Mesodermal cell (in vitro differentiated cells): Measurements from ENCODE around the gene LRMDA.

Source experiments
- H3K27ac ChIP-seq: 2 replicates; pipeline ENCODE4 v1.7.0; 2013; ENCODE audit warnings: mild to moderate bottlenecking, low read depth, low read length, moderate library complexity; ENCODE audit not compliant: severe bottlenecking
- H3K36me3 ChIP-seq: 2 replicates; pipeline ENCODE4 v1.7.1; 2013; ENCODE audit warnings: mild to moderate bottlenecking, low read length, moderate library complexity; ENCODE audit not compliant: control insufficient read depth, insufficient read depth
- H3K4me1 ChIP-seq: one replicate; pipeline ENCODE4 v1.7.1; 2013; ENCODE audit warnings: mild to moderate bottlenecking, low read length; ENCODE audit not compliant: insufficient read depth, control insufficient read depth, poor library complexity, severe bottlenecking
- H3K4me3 ChIP-seq: 2 replicates; pipeline ENCODE4 v1.7.0; 2013; ENCODE audit warnings: low read length, control low read depth, mild to moderate bottlenecking; ENCODE audit not compliant: insufficient read depth, poor library complexity, severe bottlenecking; ENCODE audit errors: extremely low read depth
- H3K9me3 ChIP-seq: 2 replicates; pipeline ENCODE4 v1.7.1; 2013; ENCODE audit warnings: mild to moderate bottlenecking, low read length, moderate library complexity; ENCODE audit not compliant: control insufficient read depth
- WGBS, 2 experiments: methylation state at CpG; one replicate each; pipeline ENCODE4 v1.1.5; 2013; ENCODE audit warnings: missing lambda C conversion rate in 2 of 2; ENCODE audit not compliant: insufficient coverage in 2 of 2; 5-methylcytosine and 5-hydroxymethylcytosine counted together

Gene LRMDA

GRCh38 chr10:75437693-75438092, 6.3 kb downstream of the LRMDA start:
- H3K4me3 ChIP-seq = no peak overlapping the region
- no peaks in the 10 kb centered on the region for H3K36me3 ChIP-seq
- H3K27ac ChIP-seq = no peak overlapping the region
- H3K4me1 ChIP-seq = peaks cover 19% of the 10 kb centered on the region
- H3K9me3 ChIP-seq = peaks cover 6% of the 10 kb centered on the region
- 95 to 100% methylated on average over 2 to 3 of the region's 3 CpGs for WGBS, 2 experiments

- 91 to 94% methylated on average over 3 of the region's 3 CpGs for WGBS, 2 experiments
- Histone ChIP-seq H3K4me1 (peaks cover 13% of the 10 kb centered on the region), H3K27ac (no peak overlapping the region), H3K36me3 (no peaks in the 10 kb centered on the region), H3K4me3 (no peak overlapping the region), H3K9me3 (peaks cover 10% of the 10 kb centered on the region)
Observed at GRCh38 chr10:75438275-75438674, 6.9 kb downstream of the LRMDA start.

DNA sequence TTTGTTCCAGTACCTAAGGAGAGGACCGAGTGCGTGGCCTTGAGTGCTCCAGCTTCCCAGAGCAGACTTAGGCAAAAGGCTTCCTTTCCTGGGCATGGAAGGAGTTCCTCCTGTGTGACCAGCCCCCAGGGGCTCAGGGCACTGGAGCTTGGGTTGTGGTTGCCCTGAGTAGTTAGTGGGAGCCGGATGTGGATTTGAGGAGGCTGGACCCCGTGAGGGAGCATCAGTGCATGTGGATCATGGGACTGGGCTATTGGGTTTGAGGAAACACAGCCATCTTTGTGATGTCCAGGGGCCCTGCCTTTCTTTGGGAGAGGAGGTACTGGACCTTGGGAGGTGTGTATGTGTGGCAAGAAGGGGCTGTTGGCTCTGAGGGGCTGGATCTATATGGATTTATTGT, 8.4 kb downstream of the LRMDA start:
- no peak overlapping the region for H3K27ac ChIP-seq
- WGBS, 2 experiments = 95 to 96% methylated on average over 4 of the region's 4 CpGs
- H3K4me1 ChIP-seq = peaks cover 5% of the 10 kb centered on the region
- H3K9me3 ChIP-seq = peaks cover 20% of the 10 kb centered on the region
- H3K36me3 ChIP-seq = no peaks in the 10 kb centered on the region
- no peak overlapping the region for H3K4me3 ChIP-seq

DNA sequence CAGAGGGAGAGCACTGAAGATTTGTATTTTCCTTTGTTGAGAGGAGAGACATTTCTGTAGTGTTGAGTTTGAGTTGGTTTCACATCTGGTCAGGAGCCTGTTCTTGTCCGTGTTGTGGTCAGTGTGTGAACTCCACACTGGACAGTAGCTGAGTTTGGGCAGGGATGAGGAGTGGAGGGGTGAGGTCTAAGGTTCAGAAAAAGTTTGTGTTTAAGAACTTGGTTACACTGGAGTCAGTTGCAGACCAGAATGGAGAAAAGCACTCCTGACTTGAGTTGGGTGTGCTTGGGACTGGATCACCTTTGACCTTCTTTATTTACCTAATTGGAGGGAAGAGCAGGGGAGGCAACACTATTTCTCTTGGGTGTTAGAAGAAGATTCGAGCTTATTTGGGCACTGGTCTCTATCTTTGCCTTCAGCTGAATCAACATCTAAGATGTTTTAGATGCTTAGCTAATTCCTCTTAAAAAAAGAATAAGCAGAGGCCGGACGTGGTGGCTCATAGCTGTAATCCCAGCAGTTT, 8.9 kb downstream of the LRMDA start:
- Histone ChIP-seq H3K9me3 (peaks cover 20% of the 10 kb centered on the region), H3K4me1 (peaks cover 5% of the 10 kb centered on the region), H3K4me3 (no peak overlapping the region), H3K36me3 (no peaks in the 10 kb centered on the region), H3K27ac (no peak overlapping the region)
- WGBS, 2 experiments = 77 to 94% methylated on average over 2 of the region's 4 CpGs

DNA sequence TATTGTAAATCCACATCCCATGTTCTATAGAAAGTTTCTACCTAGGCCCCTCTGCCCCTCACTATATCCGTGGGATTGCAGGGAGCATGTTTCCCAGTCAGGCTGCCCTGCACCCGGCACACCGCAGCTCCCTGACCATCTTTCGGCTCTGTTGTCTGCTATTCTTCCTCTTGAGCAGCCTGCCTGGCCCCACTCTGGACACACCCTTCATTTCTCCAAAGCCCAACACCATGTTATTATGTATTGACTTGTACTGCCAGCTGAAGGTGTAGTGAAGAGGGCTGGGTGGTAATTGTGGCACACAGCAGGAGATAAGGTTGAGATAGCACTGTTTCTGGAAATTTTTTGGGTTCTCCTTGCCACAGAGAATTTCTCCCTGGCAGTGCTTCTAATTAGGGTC, 9.8 kb downstream of the LRMDA start:
- peaks cover 22% of the 10 kb centered on the region for H3K9me3 ChIP-seq
- no peak overlapping the region for H3K27ac ChIP-seq
- peaks cover 5% of the 10 kb centered on the region for H3K4me1 ChIP-seq
- WGBS, 2 experiments = 85 to 92% methylated on average over 3 to 4 of the region's 4 CpGs
- H3K36me3 ChIP-seq = no peaks in the 10 kb centered on the region
- H3K4me3 ChIP-seq = no peak overlapping the region

DNA sequence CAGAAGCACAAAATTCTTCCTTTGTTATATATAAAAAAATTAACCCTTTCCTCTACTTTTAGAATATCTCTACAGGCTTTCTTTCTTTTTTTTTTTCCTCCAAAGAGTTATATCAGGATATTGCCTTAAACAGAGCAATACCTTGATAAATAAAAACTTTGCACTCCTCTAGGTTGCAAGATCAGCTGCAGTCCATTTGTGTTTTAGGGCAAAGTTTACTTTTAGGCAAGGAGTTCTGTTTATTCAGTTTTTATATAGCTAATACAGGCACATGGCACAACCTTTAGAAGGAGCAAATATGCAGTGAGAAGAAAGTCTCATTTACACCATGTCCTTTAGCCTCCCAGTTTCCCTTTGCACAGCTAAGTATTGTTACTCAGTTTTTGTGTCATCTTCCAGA, 10.3 kb downstream of the LRMDA start:
- peaks cover 27% of the 10 kb centered on the region for H3K9me3 ChIP-seq
- H3K4me3 ChIP-seq = no peak overlapping the region
- H3K27ac ChIP-seq = no peak overlapping the region
- peaks cover 5% of the 10 kb centered on the region for H3K4me1 ChIP-seq
- H3K36me3 ChIP-seq = no peaks in the 10 kb centered on the region

- 88 to 100% methylated on average over 1 of the region's 2 CpGs for WGBS, 2 experiments
- H3K4me1 ChIP-seq = peaks cover 5% of the 10 kb centered on the region
- H3K9me3 ChIP-seq = peaks cover 28% of the 10 kb centered on the region
- H3K4me3 ChIP-seq = no peak overlapping the region
- H3K36me3 ChIP-seq = no peaks in the 10 kb centered on the region
- no peak overlapping the region for H3K27ac ChIP-seq
Observed at GRCh38 chr10:75443362-75443761, 11.9 kb downstream of the LRMDA start.

DNA sequence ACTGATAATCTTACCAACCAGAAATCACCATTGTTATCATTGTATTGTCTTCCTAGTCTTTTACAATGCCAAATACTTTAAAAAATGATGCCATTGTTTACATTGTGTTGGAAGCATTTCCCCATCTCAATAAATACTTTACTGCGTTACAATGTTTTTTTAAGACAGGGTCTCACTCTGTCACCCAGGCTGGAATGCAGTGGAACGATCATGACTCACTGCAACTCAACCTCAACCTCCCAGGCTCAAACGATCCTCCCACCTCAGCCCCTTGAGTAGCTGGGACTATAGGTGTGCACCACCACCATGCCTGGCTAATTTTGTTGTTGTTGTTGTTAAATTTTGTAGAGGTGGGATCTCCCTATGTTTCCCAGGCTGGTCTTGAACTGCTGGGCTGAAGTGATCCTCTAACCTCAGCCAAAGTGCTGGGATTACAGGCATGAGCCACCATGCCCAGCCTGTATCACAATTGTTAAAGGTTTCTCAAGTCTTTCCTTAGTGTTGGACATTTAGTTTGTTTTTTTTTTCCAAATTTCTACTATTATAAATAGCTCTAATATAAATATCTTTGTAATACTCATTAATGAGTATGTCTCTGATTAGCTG, 13.5 kb downstream of the LRMDA start:
- Histone ChIP-seq H3K9me3 (peaks cover 28% of the 10 kb centered on the region), H3K4me3 (no peak overlapping the region), H3K27ac (no peak overlapping the region), H3K4me1 (no peaks in the 10 kb centered on the region), H3K36me3 (no peaks in the 10 kb centered on the region)
- 73 to 100% methylated on average over 1 to 2 of the region's 3 CpGs for WGBS, 2 experiments

DNA sequence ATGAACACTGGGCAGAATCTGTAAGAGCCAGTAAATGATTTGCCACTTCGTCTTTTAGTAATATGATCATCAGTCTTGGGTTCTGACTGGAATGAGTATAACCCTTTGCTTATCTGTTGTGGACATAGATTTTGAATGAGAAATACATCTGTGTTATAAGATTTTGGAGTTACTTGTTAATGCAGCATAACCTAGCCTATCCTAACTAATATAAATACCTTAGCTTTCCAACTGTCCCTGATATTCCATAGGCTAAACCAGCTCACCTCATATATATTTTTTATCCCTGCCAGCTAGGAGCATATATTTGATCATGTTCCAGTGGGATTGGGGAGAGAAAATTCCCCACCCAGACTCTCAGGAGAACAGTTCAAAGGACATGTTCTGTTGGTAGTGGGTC, 15.1 kb downstream of the LRMDA start:
- 100% methylated on average over 1 of the region's 1 CpG; no CpG with 5 or more reads in 1 of the 2 experiments for WGBS, 2 experiments
- Histone ChIP-seq H3K36me3 (no peaks in the 10 kb centered on the region), H3K4me1 (peaks cover under 1% of the 10 kb centered on the region), H3K27ac (no peak overlapping the region), H3K9me3 (peaks cover 28% of the 10 kb centered on the region), H3K4me3 (no peak overlapping the region)

DNA sequence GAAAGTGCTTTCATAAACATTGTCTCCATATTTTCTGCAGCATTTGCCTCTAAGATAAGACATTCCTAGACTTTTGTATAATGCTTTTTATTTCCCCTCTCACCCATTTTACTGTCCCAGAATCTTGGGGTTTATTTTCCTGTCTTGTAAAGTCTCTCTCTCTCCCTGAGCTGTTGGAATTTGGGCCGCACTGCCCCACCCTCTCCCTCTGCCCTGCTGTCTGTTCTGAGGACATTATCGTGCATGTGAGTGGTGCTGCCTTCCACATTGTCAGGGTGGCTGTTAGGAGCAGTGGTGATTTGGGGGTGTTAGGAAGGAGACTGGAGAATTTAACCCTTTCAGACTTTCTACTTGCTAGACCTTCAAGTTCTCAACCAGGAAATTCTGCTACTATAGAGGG, 16.7 kb downstream of the LRMDA start:
- H3K27ac ChIP-seq = no peak overlapping the region
- no peaks in the 10 kb centered on the region for H3K36me3 ChIP-seq
- peaks cover 10% of the 10 kb centered on the region for H3K4me1 ChIP-seq
- no peak overlapping the region for H3K4me3 ChIP-seq
- H3K9me3 ChIP-seq = peaks cover 18% of the 10 kb centered on the region
- WGBS, 2 experiments = no CpG with 5 or more reads among the region's 2 CpGs

- Histone ChIP-seq H3K36me3 (no peaks in the 10 kb centered on the region), H3K4me1 (peaks cover 10% of the 10 kb centered on the region), H3K9me3 (peaks cover 8% of the 10 kb centered on the region), H3K27ac (peak overlapping the region; percentile 26), H3K4me3 (no peak overlapping the region)
- 20% methylated on average over 1 of the region's 7 CpGs; no CpG with 5 or more reads in 1 of the 2 experiments for WGBS, 2 experiments
Observed at GRCh38 chr10:75449382-75450074, 18.1 kb downstream of the LRMDA start.
